Measurements from ENCODE around the gene SIPA1L2. TPM values are rescaled to one million over a fixed set of nuclear protein-coding genes. Genes with fewer than 3 reads are reported as not detected.

The SIPA1L2 gene, protein sequence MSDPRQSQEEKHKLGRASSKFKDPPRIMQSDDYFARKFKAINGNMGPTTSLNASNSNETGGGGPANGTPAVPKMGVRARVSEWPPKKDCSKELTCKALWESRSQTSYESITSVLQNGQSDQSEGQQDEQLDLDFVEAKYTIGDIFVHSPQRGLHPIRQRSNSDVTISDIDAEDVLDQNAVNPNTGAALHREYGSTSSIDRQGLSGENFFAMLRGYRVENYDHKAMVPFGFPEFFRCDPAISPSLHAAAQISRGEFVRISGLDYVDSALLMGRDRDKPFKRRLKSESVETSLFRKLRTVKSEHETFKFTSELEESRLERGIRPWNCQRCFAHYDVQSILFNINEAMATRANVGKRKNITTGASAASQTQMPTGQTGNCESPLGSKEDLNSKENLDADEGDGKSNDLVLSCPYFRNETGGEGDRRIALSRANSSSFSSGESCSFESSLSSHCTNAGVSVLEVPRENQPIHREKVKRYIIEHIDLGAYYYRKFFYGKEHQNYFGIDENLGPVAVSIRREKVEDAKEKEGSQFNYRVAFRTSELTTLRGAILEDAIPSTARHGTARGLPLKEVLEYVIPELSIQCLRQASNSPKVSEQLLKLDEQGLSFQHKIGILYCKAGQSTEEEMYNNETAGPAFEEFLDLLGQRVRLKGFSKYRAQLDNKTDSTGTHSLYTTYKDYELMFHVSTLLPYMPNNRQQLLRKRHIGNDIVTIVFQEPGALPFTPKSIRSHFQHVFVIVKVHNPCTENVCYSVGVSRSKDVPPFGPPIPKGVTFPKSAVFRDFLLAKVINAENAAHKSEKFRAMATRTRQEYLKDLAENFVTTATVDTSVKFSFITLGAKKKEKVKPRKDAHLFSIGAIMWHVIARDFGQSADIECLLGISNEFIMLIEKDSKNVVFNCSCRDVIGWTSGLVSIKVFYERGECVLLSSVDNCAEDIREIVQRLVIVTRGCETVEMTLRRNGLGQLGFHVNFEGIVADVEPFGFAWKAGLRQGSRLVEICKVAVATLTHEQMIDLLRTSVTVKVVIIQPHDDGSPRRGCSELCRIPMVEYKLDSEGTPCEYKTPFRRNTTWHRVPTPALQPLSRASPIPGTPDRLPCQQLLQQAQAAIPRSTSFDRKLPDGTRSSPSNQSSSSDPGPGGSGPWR (N-terminal part only)
- 3.4 and 3.7 TPM in 2 replicates for total RNA-seq

GRCh38 chr1:232630047-232630893 is at the start of gene SIPA1L2:
TSS of gene SIPA1L2 (minus strand) at chr1:232630133. CDS start at chr1:232515339, 114,794 bp downstream.
- Mint-ChIP-seq H3K27me3 (ENCODE audit: low read depth) (peaks cover 57% of the 10 kb centered on the region), H3K36me3 (ENCODE audit: low read depth) (no peaks in the 10 kb centered on the region), H3K4me1 (ENCODE audit: low read depth) (peaks cover 9% of the 10 kb centered on the region), H3K9me3 (no peaks in the 10 kb centered on the region), H3K27ac (no peak within 1 kb of the TSS), H3K4me3 (ENCODE audit: low read depth) (peak within 1 kb of the TSS; percentile 86)
- peak; percentile 80 for DNase-seq (ENCODE audit: low spot score)
- intact Hi-C loops (cut with micrococcal nuclease): loop anchor here (2.0 to 5.0 kb wide), 2 partner anchors 177 to 321 kb away; partner anchors contain the start of genes MAP10 and NTPCR

- no peaks in the 10 kb centered on the region for H3K36me3 Mint-ChIP-seq (ENCODE audit: low read depth)
- no peak overlapping the region for H3K4me3 Mint-ChIP-seq (ENCODE audit: low read depth)
- no peak overlapping the region for H3K27ac Mint-ChIP-seq
- DNase-seq (ENCODE audit: low spot score): no peak
- no peaks in the 10 kb centered on the region for H3K9me3 Mint-ChIP-seq
- intact Hi-C loops (cut with micrococcal nuclease): no loop called here
- peaks cover 4% of the 10 kb centered on the region for H3K27me3 Mint-ChIP-seq (ENCODE audit: low read depth)
- H3K4me1 Mint-ChIP-seq (ENCODE audit: low read depth): no peaks in the 10 kb centered on the region
Measured at GRCh38 chr1:232678185-232678886, 48.4 kb upstream of the SIPA1L2 start.

DNA sequence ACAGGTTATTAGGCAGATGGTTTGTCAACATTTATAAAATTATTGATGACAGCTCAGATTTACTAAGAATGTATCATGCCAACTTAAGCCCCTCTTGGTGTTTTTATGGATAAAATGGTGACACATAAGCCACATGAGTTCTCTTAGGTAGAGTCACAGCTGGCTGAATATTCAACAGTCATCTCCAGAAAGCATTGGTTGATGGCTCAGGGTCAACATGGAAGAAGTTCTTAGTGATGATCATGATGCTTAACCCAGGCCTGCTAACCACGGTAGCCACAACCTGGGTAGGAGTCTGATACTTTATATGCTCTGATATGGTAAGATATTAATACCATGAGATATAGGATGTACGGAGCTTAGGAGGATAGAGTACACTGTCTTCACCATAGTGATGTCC is 46.4 kb upstream of the SIPA1L2 start:
- Mint-ChIP-seq H3K9me3 (no peaks in the 10 kb centered on the region), H3K4me1 (ENCODE audit: low read depth) (no peaks in the 10 kb centered on the region), H3K36me3 (ENCODE audit: low read depth) (no peaks in the 10 kb centered on the region), H3K4me3 (ENCODE audit: low read depth) (no peak overlapping the region), H3K27me3 (ENCODE audit: low read depth) (peaks cover 5% of the 10 kb centered on the region), H3K27ac (no peak overlapping the region)
- intact Hi-C loops (cut with micrococcal nuclease): no loop called here
- no peak for DNase-seq (ENCODE audit: low spot score)

- Mint-ChIP-seq H3K4me3 (ENCODE audit: low read depth) (no peak overlapping the region), H3K9me3 (no peaks in the 10 kb centered on the region), H3K4me1 (ENCODE audit: low read depth) (no peaks in the 10 kb centered on the region), H3K27me3 (ENCODE audit: low read depth) (peaks cover 5% of the 10 kb centered on the region), H3K27ac (no peak overlapping the region), H3K36me3 (ENCODE audit: low read depth) (no peaks in the 10 kb centered on the region)
- intact Hi-C loops (cut with micrococcal nuclease): no loop called here
- DNase-seq (ENCODE audit: low spot score): no peak
Measured at GRCh38 chr1:232675898-232676297, 46.0 kb upstream of the SIPA1L2 start.

- Mint-ChIP-seq H3K27ac (no peak overlapping the region), H3K4me1 (ENCODE audit: low read depth) (no peaks in the 10 kb centered on the region), H3K36me3 (ENCODE audit: low read depth) (no peaks in the 10 kb centered on the region), H3K9me3 (no peaks in the 10 kb centered on the region), H3K27me3 (ENCODE audit: low read depth) (peaks cover 7% of the 10 kb centered on the region), H3K4me3 (ENCODE audit: low read depth) (no peak overlapping the region)
- DNase-seq (ENCODE audit: low spot score): no peak
- intact Hi-C loops (cut with micrococcal nuclease): no loop called here
Measured at GRCh38 chr1:232675260-232675659, 45.3 kb upstream of the SIPA1L2 start.

GRCh38 chr1:232673256-232673655 is 43.3 kb upstream of the SIPA1L2 start:
- no peaks in the 10 kb centered on the region for H3K4me1 Mint-ChIP-seq (ENCODE audit: low read depth)
- H3K36me3 Mint-ChIP-seq (ENCODE audit: low read depth): no peaks in the 10 kb centered on the region
- H3K27ac Mint-ChIP-seq: no peak overlapping the region
- no peaks in the 10 kb centered on the region for H3K9me3 Mint-ChIP-seq
- intact Hi-C loops (cut with micrococcal nuclease): no loop called here
- H3K27me3 Mint-ChIP-seq (ENCODE audit: low read depth): peaks cover 17% of the 10 kb centered on the region
- H3K4me3 Mint-ChIP-seq (ENCODE audit: low read depth): no peak overlapping the region
- DNase-seq (ENCODE audit: low spot score): no peak

- Mint-ChIP-seq H3K27me3 (ENCODE audit: low read depth) (peaks cover 22% of the 10 kb centered on the region), H3K36me3 (ENCODE audit: low read depth) (no peaks in the 10 kb centered on the region), H3K4me3 (ENCODE audit: low read depth) (no peak overlapping the region), H3K9me3 (no peaks in the 10 kb centered on the region), H3K27ac (no peak overlapping the region), H3K4me1 (ENCODE audit: low read depth) (peaks cover 6% of the 10 kb centered on the region)
- DNase-seq (ENCODE audit: low spot score): no peak
- intact Hi-C loops (cut with micrococcal nuclease): no loop called here
Measured at GRCh38 chr1:232669981-232670747, 40.2 kb upstream of the SIPA1L2 start.

DNA sequence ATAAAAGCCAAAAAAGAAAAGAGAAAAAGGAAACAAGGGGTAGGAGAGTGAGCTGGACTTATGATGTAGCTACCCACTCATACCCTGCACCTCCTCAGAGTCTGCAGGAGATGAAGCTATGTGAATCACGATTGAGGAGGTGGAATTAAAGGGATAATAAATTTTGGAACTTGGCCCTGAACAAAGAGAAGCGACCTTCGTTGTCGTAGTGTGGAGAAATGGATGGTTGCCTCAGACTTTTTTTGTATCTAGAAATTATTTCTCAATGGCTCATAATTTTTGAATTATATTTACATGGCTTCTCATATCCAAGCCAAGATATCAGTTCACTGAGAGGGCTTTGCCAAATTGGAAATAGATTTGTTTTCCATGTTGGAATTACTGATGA is 37.8 kb upstream of the SIPA1L2 start:
- Mint-ChIP-seq H3K4me1 (ENCODE audit: low read depth) (peaks cover 6% of the 10 kb centered on the region), H3K9me3 (no peaks in the 10 kb centered on the region), H3K36me3 (ENCODE audit: low read depth) (no peaks in the 10 kb centered on the region), H3K27me3 (ENCODE audit: low read depth) (peaks cover 23% of the 10 kb centered on the region), H3K4me3 (ENCODE audit: low read depth) (no peak overlapping the region), H3K27ac (no peak overlapping the region)
- intact Hi-C loops (cut with micrococcal nuclease): no loop called here
- DNase-seq (ENCODE audit: low spot score): no peak

DNA sequence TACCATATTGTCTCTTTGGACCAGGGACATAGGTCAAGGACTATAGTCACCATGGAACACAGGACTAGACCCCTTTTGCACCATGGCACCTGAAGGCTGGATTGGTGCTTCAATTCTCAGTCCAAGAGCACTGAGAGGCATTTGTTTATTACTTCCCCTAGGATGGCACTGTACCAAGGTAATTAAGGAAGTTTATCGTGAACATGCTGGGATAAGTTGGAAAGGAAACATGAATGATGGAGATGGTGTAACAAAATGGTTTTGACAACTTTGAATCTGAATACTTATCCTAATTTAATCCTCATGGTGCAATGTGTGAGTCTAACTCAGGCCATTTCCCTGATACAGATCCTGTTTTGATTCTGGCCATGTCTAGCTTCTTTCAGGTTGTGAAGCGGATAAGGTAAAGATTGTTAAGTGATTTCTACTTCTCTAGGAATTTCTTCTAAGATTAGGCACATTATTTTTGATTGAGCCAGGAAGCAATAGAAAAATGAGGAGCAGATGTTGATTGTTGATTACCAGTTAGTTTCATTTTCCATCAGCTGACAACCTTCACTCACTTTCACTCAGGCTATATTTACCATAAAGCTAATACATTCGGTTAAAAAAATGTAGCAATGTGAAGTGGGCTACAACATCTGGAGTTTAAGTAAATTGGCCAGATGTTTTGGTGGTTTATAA is 37.3 kb upstream of the SIPA1L2 start:
- Mint-ChIP-seq H3K9me3 (no peaks in the 10 kb centered on the region), H3K27ac (no peak overlapping the region), H3K4me3 (ENCODE audit: low read depth) (no peak overlapping the region), H3K4me1 (ENCODE audit: low read depth) (peaks cover 6% of the 10 kb centered on the region), H3K27me3 (ENCODE audit: low read depth) (peaks cover 23% of the 10 kb centered on the region), H3K36me3 (ENCODE audit: low read depth) (no peaks in the 10 kb centered on the region)
- no peak for DNase-seq (ENCODE audit: low spot score)
- intact Hi-C loops (cut with micrococcal nuclease): no loop called here

DNA sequence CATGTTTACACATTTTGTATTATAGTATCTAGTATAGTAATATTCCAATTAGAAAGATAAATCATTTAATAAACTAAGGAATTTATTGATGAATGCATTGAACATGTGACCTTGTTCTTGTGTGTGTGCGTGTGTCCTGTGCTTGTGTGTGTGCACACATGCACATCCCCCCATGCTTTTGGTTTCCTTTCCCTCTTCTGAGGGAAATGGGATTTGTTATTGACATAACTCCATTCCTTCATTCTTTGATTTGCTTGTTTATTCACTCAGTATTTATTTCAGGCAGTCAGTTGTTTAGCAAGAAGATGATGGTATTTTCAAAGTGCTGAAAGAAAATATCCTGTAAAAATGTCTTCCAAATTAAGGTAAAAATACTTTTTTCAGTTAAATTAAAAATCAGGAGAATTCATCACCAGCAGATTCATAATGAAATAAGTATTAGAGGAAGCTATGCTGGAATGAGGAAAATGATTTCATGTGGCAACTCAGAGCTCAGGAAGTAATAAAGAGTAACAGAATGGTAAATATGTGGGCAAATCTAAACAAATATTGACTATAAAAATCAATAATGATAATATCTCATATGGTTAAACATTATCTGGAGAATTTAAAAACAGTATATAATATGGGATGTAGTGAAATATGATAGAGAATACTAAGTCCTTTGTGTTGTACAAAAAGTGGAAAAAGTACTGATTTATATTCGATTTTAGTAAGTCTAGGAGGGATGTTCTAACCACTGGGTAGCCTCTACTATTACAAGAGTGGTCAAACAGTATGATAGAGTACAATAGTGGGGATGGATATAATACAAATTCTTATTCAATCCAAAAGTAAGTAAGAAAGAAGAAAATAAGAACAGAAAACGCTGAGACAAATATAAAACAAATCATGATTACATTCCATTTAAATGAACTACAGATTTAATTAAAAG is 35.2 kb upstream of the SIPA1L2 start:
- H3K9me3 Mint-ChIP-seq: no peaks in the 10 kb centered on the region
- no peak overlapping the region for H3K27ac Mint-ChIP-seq
- intact Hi-C loops (cut with micrococcal nuclease): no loop called here
- peaks cover 6% of the 10 kb centered on the region for H3K4me1 Mint-ChIP-seq (ENCODE audit: low read depth)
- H3K27me3 Mint-ChIP-seq (ENCODE audit: low read depth): peaks cover 26% of the 10 kb centered on the region
- H3K36me3 Mint-ChIP-seq (ENCODE audit: low read depth): no peaks in the 10 kb centered on the region
- no peak overlapping the region for H3K4me3 Mint-ChIP-seq (ENCODE audit: low read depth)
- DNase-seq (ENCODE audit: low spot score): no peak
